Caco-2 (cell line): ENCODE results near the gene SRGAP3. TPM values are rescaled to one million over a fixed set of nuclear protein-coding genes. Genes with fewer than 3 reads are reported as not detected.

ENCODE experiments used
- BruUV-seq: library from RNA; stranded (reverse); fragments of 400-500 nt; replicated peaks from 2 replicates; lab custom pipeline; 2021; lab: Mats Ljungman, UMichigan
- CTCF ChIA-PET: fragments of 300-600 bp; sonication (Branson Sonifier 250); formaldehyde crosslinking; loops from one replicate; lab custom pipeline; 2022; ENCODE audit warnings: antibody characterized with exemption; lab: Charles Lee
- POLR2A ChIA-PET: fragments of 300-600 bp; sonication (Branson Sonifier 250); formaldehyde crosslinking; loops from one replicate; lab custom pipeline; 2022; ENCODE audit warnings: antibody characterized with exemption; lab: Charles Lee
- DNase-seq, 2 experiments: peaks; one replicate each; pipeline versions ENCODE4 v3.0.0 to v3.0.0-alpha.2; 2020 to 2022
- H3K27me3 ChIP-seq: replicated peaks from 2 replicates; pipeline ENCODE4 v1.6.0; 2011; ENCODE audit warnings: low read length; ENCODE audit not compliant: control insufficient read depth, insufficient read depth
- H3K36me3 ChIP-seq: 2 replicates; pipeline ENCODE4 v1.5.1; 2011; ENCODE audit warnings: low read length; ENCODE audit not compliant: control insufficient read depth, insufficient read depth
- H3K4me1 ChIP-seq: fragments of 250-450 bp; sonication (Bioruptor Pico); 2 replicates; pipeline ENCODE4 v1.5.1; 2020; ENCODE audit warnings: mild to moderate bottlenecking
- H3K4me3 ChIP-seq: 2 replicates; pipeline ENCODE4 v1.5.1; 2011; ENCODE audit warnings: low read depth, mild to moderate bottlenecking, control low read depth, low read length
- H3K9me3 ChIP-seq: fragments of 250-450 bp; sonication (Bioruptor Pico); 2 replicates; pipeline ENCODE4 v1.5.1; 2020; ENCODE audit warnings: mild to moderate bottlenecking, moderate library complexity
- H3K27ac Mint-ChIP-seq: one replicate; pipeline ENCODE4 v1.8.0; 2022; ENCODE audit warnings: mixed read lengths; ENCODE audit not compliant: unreplicated experiment
- H3K27me3 Mint-ChIP-seq: one replicate; pipeline ENCODE4 v1.8.0; 2022; ENCODE audit warnings: mixed read lengths; ENCODE audit not compliant: insufficient read depth, unreplicated experiment
- H3K36me3 Mint-ChIP-seq: one replicate; pipeline ENCODE4 v1.8.0; 2022; ENCODE audit warnings: mild to moderate bottlenecking, mixed read lengths; ENCODE audit not compliant: insufficient read depth, unreplicated experiment
- H3K4me1 Mint-ChIP-seq: one replicate; pipeline ENCODE4 v1.8.0; 2022; ENCODE audit warnings: low read depth, mixed read lengths; ENCODE audit not compliant: unreplicated experiment
- H3K4me3 Mint-ChIP-seq: one replicate; pipeline ENCODE4 v1.8.0; 2022; ENCODE audit warnings: mild to moderate bottlenecking, moderate library complexity, mixed read lengths; ENCODE audit not compliant: unreplicated experiment
- H3K9me3 Mint-ChIP-seq: one replicate; pipeline ENCODE4 v1.8.0; 2022; ENCODE audit warnings: mixed read lengths; ENCODE audit not compliant: unreplicated experiment
- CTCF ChIP-seq, 2 experiments: fragments of 200-600 bp in 1 of 2; IDR thresholded peaks; 1 replicate in 1 of 2; 2 replicates in 1 of 2; pipeline versions ENCODE4 v1.5.1 to v1.8.0; 2011 to 2022; ENCODE audit warnings: antibody characterized with exemption in 1 of 2, control low read depth in 1 of 2, inconsistent platforms in 1 of 2, low read depth in 1 of 2, low read length in 1 of 2, mild to moderate bottlenecking in 1 of 2, moderate library complexity in 1 of 2; ENCODE audit not compliant: insufficient read depth in 1 of 2, severe bottlenecking in 1 of 2, unreplicated experiment in 1 of 2
- intact Hi-C: fragments of 100-400 bp; cut with micrococcal nuclease; formaldehyde crosslinking; loops from one replicate; pipeline ENCODE4 v1.10.0; 2022; ENCODE audit not compliant: unreplicated experiment
- total RNA-seq: library from RNA; stranded (reverse); gene quantifications from 2 replicates; pipeline ENCODE4 v1.2.3, GENCODE V29; 2022

Gene SRGAP3
- total RNA-seq, 1 experiment from 2014 or later, result 1.3 TPM

- intact Hi-C loops, result no loop called here
- H3K27me3 Mint-ChIP-seq, result no peaks in the 10 kb centered on the region
- peaks cover 22% of the 10 kb centered on the region for H3K4me1 ChIP-seq
Measured at GRCh38 chr3:8968375-8968882, 281.0 kb downstream of the SRGAP3 start.

GRCh38 chr3:8967553-8967952, 281.9 kb downstream of the SRGAP3 start:
- H3K27me3 ChIP-seq, result no peaks in the 10 kb centered on the region
- H3K36me3 ChIP-seq, result no peaks in the 10 kb centered on the region
- no peak overlapping the region for H3K4me3 ChIP-seq
- intact Hi-C loops, result no loop called here
- peaks cover 26% of the 10 kb centered on the region for H3K4me1 Mint-ChIP-seq
- H3K4me1 ChIP-seq, result peaks cover 22% of the 10 kb centered on the region
- no peak for DNase-seq
- no peaks in the 10 kb centered on the region for H3K9me3 ChIP-seq
- H3K36me3 Mint-ChIP-seq, result peaks cover 10% of the 10 kb centered on the region
- no peaks in the 10 kb centered on the region for H3K9me3 Mint-ChIP-seq
- POLR2A ChIA-PET, result interaction anchor here (0.6 kb wide), 1 partner anchor 380 kb away, joined by 8 read pairs; no protein-coding TSS in a partner anchor
- BruUV-seq, result no TSS peak
- H3K4me3 Mint-ChIP-seq, result no peak overlapping the region
- no peaks in the 10 kb centered on the region for H3K27me3 Mint-ChIP-seq
- CTCF ChIA-PET, result interaction anchor here (0.6 kb wide), 1 partner anchor 10 kb away, joined by 3 read pairs; no protein-coding TSS in a partner anchor
- TF ChIP-seq CTCF (IDR thresholded peaks at IDR 0.05; ENCODE audit: insufficient read depth in 1 of 2, low read depth in 1 of 2, low read length in 1 of 2, severe bottlenecking in 1 of 2, unreplicated experiment in 1 of 2), result no peak
- H3K27ac Mint-ChIP-seq, result no peak overlapping the region

More at GRCh38 chr3:8968375-8968882, 281.0 kb downstream of the SRGAP3 start:
- Mint-ChIP-seq H3K27ac (no peak overlapping the region), H3K36me3 (peaks cover 2% of the 10 kb centered on the region), H3K9me3 (no peaks in the 10 kb centered on the region), H3K4me3 (no peak overlapping the region), H3K4me1 (peaks cover 23% of the 10 kb centered on the region)
- Histone ChIP-seq H3K4me3 (no peak overlapping the region), H3K27me3 (no peaks in the 10 kb centered on the region), H3K36me3 (no peaks in the 10 kb centered on the region), H3K9me3 (no peaks in the 10 kb centered on the region)
- DNase-seq, result no peak
- POLR2A ChIA-PET, result no interaction called here
- BruUV-seq, result no TSS peak
- CTCF ChIA-PET, result no interaction called here
- TF ChIP-seq CTCF (IDR thresholded peaks at IDR 0.05; ENCODE audit: insufficient read depth in 1 of 2, low read depth in 1 of 2, low read length in 1 of 2, severe bottlenecking in 1 of 2, unreplicated experiment in 1 of 2), result no peak

GRCh38 chr3:8966820-8967348, 282.6 kb downstream of the SRGAP3 start:
- no peaks in the 10 kb centered on the region for H3K9me3 Mint-ChIP-seq
- no peaks in the 10 kb centered on the region for H3K36me3 ChIP-seq
- no peak overlapping the region for H3K4me3 Mint-ChIP-seq
- H3K27me3 Mint-ChIP-seq, result no peaks in the 10 kb centered on the region
- H3K36me3 Mint-ChIP-seq, result peaks cover 10% of the 10 kb centered on the region
- intact Hi-C loops, result no loop called here
- no peak for DNase-seq
- ChIA-PET POLR2A (interaction anchor here (0.6 kb wide), 1 partner anchor 380 kb away, joined by 8 read pairs; no protein-coding TSS in a partner anchor), CTCF (interaction anchor here (0.6 kb wide), 3 partner anchors 11 to 170 kb away, joined by 3 to 5 read pairs (median 4); no protein-coding TSS in a partner anchor)
- no peaks in the 10 kb centered on the region for H3K27me3 ChIP-seq
- H3K27ac Mint-ChIP-seq, result no peak overlapping the region
- peaks cover 29% of the 10 kb centered on the region for H3K4me1 ChIP-seq
- H3K4me3 ChIP-seq, result no peak overlapping the region
- no peaks in the 10 kb centered on the region for H3K9me3 ChIP-seq
- peaks cover 27% of the 10 kb centered on the region for H3K4me1 Mint-ChIP-seq
- TF ChIP-seq CTCF (IDR thresholded peaks at IDR 0.05; ENCODE audit: insufficient read depth in 1 of 2, low read depth in 1 of 2, low read length in 1 of 2, severe bottlenecking in 1 of 2, unreplicated experiment in 1 of 2), result no peak
- no TSS peak for BruUV-seq
